Esophagus mucosa (tissue), 1 donor: ENCODE measurements around the gene NDUFB2. TPM values are rescaled to one million over a fixed set of nuclear protein-coding genes. Genes with fewer than 3 reads are reported as not detected.
"Not testable (repeated sequence)": the region's sequence is repeated elsewhere in the genome, so short reads cannot be mapped to it uniquely, and the experiment has no call there.

Experiments
- ATAC-seq: fragments of 200-7000 bp; cut with Tn5 transposase; one replicate; pipeline ENCODE4 v1.9.1; 2020
- total RNA-seq: library from RNA; stranded (reverse); gene quantifications from one replicate; pipeline ENCODE4 v1.2.4, GENCODE V29; 2023
- donor health status: DM: yes; HTN: yes; CAD: no.

Gene NDUFB2
- total RNA-seq, 1 donor from 2014 or later = 181 TPM

DNA sequence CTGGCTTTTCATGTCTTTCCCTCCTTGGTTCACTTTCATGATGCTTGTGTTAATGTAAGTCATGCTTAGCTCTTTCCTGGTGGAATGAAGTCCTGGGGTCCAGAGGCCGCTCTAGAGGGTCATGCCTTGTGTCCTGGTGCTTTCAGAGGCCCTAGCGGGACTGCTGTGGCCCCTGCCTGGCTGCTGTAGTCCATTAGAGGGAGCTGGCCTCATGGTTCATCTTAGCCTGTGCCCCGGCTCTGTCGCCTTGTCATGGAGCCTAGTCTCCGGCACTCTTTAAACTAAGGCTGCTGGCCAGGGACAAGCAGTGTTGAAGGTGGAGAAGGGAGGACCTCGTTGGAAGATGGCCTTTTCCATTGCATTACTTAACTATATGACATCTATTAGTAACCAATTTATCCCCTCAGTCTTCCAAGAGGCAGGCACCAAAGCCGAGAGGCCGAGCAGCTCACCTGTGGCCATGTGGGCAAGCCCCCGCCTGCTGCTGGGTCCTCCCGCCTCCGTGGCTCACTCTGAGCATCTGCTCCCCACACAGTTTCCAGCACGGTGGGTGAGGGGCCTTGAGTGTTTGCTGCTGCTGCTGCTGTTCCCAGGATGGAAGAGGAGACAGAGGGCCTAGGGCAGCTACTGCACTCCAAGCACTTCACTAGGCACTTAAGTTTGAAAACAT is 5.0 kb upstream of the NDUFB2 start:
- no peak for ATAC-seq

GRCh38 chr7:140693849-140694248 is 2.7 kb upstream of the NDUFB2 start:
- ATAC-seq = not testable (repeated sequence)

- ATAC-seq = no peak
Observed at GRCh38 chr7:140694592-140694991, 1.9 kb upstream of the NDUFB2 start.

- no peak for ATAC-seq
Observed at GRCh38 chr7:140695381-140695780, 1.1 kb upstream of the NDUFB2 start.

DNA sequence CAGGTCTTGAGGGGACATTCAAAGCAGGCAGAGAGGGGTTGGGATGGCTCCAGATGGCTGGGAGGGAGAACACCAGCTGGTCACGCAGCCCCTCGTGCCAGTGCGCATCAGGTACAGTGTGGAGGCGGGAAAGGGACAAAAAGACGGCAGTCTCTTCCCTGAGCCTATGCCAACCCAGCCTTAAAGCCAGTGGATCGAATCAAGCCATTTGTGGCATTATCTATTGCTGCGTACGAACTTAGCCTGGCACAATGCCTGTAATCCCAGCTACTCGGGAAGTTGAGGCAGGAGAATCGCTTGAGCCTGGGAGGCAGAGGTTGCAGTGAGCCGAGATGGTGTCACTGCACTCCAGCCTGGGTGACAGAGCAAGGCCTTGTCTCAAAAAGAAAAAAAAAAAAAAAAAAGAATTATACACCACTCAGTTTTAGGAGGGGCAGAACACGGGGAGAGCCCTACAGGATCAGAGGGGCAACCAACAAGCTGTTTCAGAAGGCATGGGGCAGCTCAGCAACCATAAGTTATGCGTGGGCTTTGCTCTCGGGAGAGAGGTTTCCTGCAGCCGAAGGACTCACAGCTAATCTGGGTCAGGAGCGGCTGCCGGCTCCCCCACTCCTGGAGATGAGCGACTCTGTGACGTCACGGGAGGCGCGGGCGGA is 356 bp upstream of the NDUFB2 start:
- no peak for ATAC-seq

GRCh38 chr7:140697447-140698143 is 1.1 kb downstream of the NDUFB2 start:
- ATAC-seq = no peak

DNA sequence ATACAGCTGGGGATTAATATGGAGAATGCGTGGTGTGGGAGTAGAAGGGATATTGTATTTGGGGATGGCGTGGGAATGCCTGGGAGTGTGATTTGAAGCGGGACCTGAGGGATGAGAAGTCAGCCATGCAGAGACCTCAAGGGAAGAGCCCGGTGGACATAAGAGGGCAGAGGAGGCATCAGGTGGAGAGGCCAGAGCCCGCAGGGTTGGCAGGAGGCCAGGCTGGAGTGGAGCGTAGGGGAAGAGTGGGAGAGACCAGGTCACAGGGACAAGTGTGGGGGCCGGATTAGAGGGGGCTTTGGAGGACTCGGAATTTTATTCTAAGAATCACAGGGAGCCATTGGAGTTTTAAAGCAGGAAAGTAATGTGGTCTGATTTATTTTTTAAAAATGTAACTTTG is 2.0 kb downstream of the NDUFB2 start:
- no peak for ATAC-seq

GRCh38 chr7:140702774-140703173 is 6.3 kb downstream of the NDUFB2 start:
- ATAC-seq = no peak

GRCh38 chr7:140704205-140704604 is 7.7 kb downstream of the NDUFB2 start:
- ATAC-seq = no peak

DNA sequence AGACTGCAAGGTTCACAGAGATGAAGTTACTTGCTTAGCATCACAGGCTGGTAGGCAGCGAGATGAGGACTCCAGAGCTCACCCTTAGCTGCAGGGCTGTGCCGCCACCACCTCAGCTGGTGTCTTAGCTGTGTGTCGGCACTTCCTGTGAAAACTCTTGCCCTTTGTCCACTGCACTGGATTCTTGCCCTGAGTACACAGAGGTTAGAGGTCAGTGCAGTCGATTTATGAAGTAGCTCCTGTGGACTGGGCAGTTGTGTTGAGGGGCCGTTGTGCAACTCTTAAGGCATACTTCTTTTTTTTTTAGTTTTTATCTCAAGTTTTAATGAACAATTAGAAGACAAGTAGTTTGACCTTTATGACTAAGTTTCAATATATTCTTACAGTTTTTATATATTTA is 10.6 kb downstream of the NDUFB2 start:
- no peak for ATAC-seq

DNA sequence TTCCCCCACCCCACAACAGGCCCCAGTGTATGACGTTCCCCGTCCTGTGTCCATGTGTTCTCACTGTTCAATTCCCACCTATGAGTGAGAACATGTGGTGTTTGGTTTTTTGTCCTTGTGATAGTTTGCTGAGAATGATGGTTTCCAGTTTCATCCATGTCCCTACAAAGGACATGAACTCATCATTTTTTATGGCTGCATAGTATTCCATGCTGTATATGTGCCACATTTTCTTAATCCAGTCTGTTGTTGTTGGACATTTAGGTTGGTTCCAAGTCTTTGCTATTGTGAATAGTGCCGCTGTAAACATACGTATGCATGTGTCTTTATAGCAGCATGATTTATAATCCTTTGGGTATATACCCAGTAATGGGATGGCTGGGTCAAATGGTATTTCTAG is 12.3 kb downstream of the NDUFB2 start:
- not testable (repeated sequence) for ATAC-seq

GRCh38 chr7:140712392-140712791 is 15.9 kb downstream of the NDUFB2 start:
- not testable (repeated sequence) for ATAC-seq

GRCh38 chr7:140714331-140715040 is 18.0 kb downstream of the NDUFB2 start:
- ATAC-seq = no peak

- peak; percentile 15 for ATAC-seq
Observed at GRCh38 chr7:140719721-140720120, 23.2 kb downstream of the NDUFB2 start.

DNA sequence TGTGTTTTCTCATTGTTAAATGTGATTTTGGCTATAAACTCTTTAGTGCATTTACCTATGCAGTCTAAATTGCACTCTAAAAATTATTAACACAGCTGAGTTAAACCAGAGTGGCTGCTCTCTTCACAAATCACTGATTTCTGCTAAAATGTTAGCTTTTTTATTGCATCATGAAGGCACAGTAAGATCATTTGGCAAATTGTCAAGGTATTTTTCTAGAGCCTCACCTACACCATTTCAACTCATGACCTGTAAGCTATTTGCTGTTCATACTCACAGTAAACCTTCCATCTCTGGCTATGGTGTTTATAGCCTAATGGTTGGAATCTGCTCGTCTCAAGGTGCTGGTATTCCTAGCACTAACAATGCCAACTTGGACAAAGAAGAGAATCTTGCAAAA is 25.7 kb downstream of the NDUFB2 start:
- no peak for ATAC-seq

DNA sequence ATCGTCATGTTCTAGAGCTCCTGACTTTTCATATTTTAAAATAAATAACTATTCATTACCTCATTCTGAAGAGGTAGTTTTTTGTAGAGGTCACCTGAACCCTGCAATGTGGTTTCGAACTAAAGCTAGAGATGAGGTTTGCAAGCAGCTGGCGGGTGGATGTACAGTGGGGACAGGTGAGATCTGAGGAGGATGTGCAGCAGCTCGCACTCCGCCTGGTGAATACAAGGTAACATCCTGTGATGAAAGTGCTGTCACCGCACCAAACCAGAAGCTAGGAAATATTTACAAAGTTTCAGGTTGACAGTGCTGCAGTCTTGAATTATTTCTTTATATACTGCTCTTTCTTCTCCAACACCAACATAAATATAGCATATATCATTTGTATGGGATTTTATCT is 26.5 kb downstream of the NDUFB2 start:
- ATAC-seq = no peak

- ATAC-seq = no peak
Observed at GRCh38 chr7:140723574-140723973, 27.1 kb downstream of the NDUFB2 start.

DNA sequence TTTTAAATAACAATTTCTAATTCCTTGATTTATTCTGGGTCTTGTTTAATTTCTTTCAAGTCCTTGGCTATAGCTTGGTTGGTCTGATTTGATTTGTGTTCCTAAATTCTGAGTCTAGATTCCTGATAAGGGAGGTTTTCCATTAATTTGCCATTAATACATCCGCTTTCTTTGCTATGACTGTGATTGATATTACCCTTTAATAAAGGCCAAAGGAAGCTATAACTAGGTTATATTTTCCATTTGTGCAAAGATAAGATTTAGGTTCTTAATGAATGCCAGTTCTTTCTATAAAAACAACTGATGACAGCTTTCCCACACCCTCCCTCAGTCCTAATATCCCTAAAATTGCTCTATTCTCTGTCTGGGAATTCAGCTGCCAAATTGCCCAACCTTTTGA is 28.2 kb downstream of the NDUFB2 start:
- no peak for ATAC-seq

DNA sequence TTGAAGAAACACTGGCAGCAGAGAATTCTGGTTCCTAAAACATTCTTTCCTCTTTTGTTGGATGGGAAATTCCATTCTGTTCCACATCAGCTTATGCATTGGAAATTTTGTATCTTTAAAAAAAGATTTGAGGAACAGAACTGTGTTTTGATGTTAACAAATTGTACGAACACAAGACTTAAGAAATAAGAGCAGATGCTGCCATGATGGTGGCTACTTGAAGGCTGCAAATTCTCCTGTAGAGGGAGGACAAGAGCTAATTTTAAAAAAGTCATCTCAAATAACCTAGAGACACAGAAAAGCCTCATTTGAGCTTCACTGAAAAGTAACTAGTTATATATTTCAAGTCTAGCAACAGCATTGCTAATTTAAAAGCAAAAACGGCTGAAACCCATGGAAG is 29.8 kb downstream of the NDUFB2 start:
- no peak for ATAC-seq

GRCh38 chr7:140732416-140732815 is 35.9 kb downstream of the NDUFB2 start:
- ATAC-seq = no peak

GRCh38 chr7:140734096-140734495 is 37.6 kb downstream of the NDUFB2 start:
- no peak for ATAC-seq

GRCh38 chr7:140734729-140735128 is 38.2 kb downstream of the NDUFB2 start:
- ATAC-seq = no peak

DNA sequence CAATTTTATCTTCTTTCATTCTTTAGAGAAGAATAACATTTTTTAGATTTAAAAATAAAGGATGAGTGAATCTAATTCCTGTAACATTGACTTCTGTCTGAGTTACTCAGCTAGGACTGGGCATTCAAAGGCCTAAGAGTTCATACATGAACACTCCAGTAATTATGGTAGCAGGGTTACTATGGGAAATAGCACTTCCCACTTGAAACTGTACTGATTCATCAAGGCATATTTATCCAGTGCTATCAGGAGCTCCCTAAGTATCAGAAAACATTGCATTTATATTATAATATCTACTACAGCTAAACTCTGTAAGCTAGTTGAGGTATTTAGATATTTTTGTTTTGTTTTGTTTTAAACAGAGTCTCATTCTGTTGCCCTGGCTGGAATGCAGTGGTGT is 41.8 kb downstream of the NDUFB2 start:
- no peak for ATAC-seq
